ENCODE measurements around the gene DNAH2. TPM values are rescaled to one million over a fixed set of nuclear protein-coding genes. Genes with fewer than 3 reads are reported as not detected.

The DNAH2 gene
- total RNA-seq, 1 experiment from 2014 or later, result 0.13 TPM

- H3K9me3 ChIP-seq (ENCODE audit: control insufficient read depth, insufficient read depth, low read depth, low read length), result no peaks in the 10 kb centered on the region
- POLR2A ChIA-PET, result no interaction called here
- in situ Hi-C loops (cut with HindIII; ENCODE audit: low pct_unique_long_range_greater_than_20kb, low sequenced_read_pairs) (no loop called here), intact Hi-C loops (cut with micrococcal nuclease; ENCODE audit: unreplicated experiment) (no loop called here)
- H3K4me1 ChIP-seq (ENCODE audit: control insufficient read depth, insufficient read depth, low read length), result peaks cover 1% of the 10 kb centered on the region
- H3K27me3 ChIP-seq (ENCODE audit: control insufficient read depth, insufficient read depth, low read length), result no peaks in the 10 kb centered on the region
- ATAC-seq (no peak), DNase-seq (ENCODE audit: low read depth, low spot score) (no peak)
- H3K27ac ChIP-seq (ENCODE audit: low read length), result no peak overlapping the region
- no peak for TF ChIP-seq POLR2AphosphoS5 (IDR thresholded peaks at IDR 0.05; ENCODE audit: low read depth, low read length)
- no peak for TF ChIP-seq TCF7L2 (IDR thresholded peaks at IDR 0.05; ENCODE audit: low read depth, low read length)
- TF ChIP-seq, protein P1, sequence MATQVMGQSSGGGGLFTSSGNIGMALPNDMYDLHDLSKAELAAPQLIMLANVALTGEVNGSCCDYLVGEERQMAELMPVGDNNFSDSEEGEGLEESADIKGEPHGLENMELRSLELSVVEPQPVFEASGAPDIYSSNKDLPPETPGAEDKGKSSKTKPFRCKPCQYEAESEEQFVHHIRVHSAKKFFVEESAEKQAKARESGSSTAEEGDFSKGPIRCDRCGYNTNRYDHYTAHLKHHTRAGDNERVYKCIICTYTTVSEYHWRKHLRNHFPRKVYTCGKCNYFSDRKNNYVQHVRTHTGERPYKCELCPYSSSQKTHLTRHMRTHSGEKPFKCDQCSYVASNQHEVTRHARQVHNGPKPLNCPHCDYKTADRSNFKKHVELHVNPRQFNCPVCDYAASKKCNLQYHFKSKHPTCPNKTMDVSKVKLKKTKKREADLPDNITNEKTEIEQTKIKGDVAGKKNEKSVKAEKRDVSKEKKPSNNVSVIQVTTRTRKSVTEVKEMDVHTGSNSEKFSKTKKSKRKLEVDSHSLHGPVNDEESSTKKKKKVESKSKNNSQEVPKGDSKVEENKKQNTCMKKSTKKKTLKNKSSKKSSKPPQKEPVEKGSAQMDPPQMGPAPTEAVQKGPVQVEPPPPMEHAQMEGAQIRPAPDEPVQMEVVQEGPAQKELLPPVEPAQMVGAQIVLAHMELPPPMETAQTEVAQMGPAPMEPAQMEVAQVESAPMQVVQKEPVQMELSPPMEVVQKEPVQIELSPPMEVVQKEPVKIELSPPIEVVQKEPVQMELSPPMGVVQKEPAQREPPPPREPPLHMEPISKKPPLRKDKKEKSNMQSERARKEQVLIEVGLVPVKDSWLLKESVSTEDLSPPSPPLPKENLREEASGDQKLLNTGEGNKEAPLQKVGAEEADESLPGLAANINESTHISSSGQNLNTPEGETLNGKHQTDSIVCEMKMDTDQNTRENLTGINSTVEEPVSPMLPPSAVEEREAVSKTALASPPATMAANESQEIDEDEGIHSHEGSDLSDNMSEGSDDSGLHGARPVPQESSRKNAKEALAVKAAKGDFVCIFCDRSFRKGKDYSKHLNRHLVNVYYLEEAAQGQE (IDR thresholded peaks at IDR 0.05; ENCODE audit: insufficient read depth in 1 of 2, low read depth in 2 of 2, low read length in 1 of 2), result no peak
- TF ChIP-seq, protein P2, sequence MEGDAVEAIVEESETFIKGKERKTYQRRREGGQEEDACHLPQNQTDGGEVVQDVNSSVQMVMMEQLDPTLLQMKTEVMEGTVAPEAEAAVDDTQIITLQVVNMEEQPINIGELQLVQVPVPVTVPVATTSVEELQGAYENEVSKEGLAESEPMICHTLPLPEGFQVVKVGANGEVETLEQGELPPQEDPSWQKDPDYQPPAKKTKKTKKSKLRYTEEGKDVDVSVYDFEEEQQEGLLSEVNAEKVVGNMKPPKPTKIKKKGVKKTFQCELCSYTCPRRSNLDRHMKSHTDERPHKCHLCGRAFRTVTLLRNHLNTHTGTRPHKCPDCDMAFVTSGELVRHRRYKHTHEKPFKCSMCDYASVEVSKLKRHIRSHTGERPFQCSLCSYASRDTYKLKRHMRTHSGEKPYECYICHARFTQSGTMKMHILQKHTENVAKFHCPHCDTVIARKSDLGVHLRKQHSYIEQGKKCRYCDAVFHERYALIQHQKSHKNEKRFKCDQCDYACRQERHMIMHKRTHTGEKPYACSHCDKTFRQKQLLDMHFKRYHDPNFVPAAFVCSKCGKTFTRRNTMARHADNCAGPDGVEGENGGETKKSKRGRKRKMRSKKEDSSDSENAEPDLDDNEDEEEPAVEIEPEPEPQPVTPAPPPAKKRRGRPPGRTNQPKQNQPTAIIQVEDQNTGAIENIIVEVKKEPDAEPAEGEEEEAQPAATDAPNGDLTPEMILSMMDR (IDR thresholded peaks at IDR 0.05), result no peak
- TF ChIP-seq SIN3A (IDR thresholded peaks at IDR 0.05; ENCODE audit: borderline replicate concordance, insufficient read depth, low read depth, low read length), result no peak
- no peaks in the 10 kb centered on the region for H3K36me3 ChIP-seq (ENCODE audit: control insufficient read depth, insufficient read depth, low read length)
- BruUV-seq (replicated peaks), result no TSS peak
- no peak overlapping the region for H3K4me3 ChIP-seq (ENCODE audit: low read depth in 2 of 2, low read length in 2 of 2)
- CTCF ChIA-PET, result interaction anchor here (0.6 kb wide), 1 partner anchor 383 kb away, joined by 3 read pairs; no protein-coding TSS in a partner anchor
Observed at GRCh38 chr17:7721612-7722011, 4.1 kb downstream of the DNAH2 start.

GRCh38 chr17:7727886-7728285 is 10.3 kb downstream of the DNAH2 start:
- Histone ChIP-seq H3K4me3 (ENCODE audit: low read depth in 2 of 2, low read length in 2 of 2) (no peak overlapping the region), H3K27me3 (ENCODE audit: control insufficient read depth, insufficient read depth, low read length) (no peaks in the 10 kb centered on the region), H3K27ac (ENCODE audit: low read length) (no peak overlapping the region), H3K9me3 (ENCODE audit: control insufficient read depth, insufficient read depth, low read depth, low read length) (no peaks in the 10 kb centered on the region), H3K4me1 (ENCODE audit: control insufficient read depth, insufficient read depth, low read length) (no peaks in the 10 kb centered on the region), H3K36me3 (ENCODE audit: control insufficient read depth, insufficient read depth, low read length) (no peaks in the 10 kb centered on the region)
- in situ Hi-C loops (cut with HindIII; ENCODE audit: low pct_unique_long_range_greater_than_20kb, low sequenced_read_pairs) (no loop called here), intact Hi-C loops (cut with micrococcal nuclease; ENCODE audit: unreplicated experiment) (no loop called here)
- BruUV-seq (replicated peaks), result no TSS peak
- TF ChIP-seq, protein P1 (IDR thresholded peaks at IDR 0.05; ENCODE audit: insufficient read depth in 1 of 2, low read depth in 2 of 2, low read length in 1 of 2), result no peak
- TF ChIP-seq TCF7L2 (IDR thresholded peaks at IDR 0.05; ENCODE audit: low read depth, low read length), result no peak
- no peak for TF ChIP-seq POLR2AphosphoS5 (IDR thresholded peaks at IDR 0.05; ENCODE audit: low read depth, low read length)
- TF ChIP-seq SIN3A (IDR thresholded peaks at IDR 0.05; ENCODE audit: borderline replicate concordance, insufficient read depth, low read depth, low read length), result no peak
- TF ChIP-seq, protein P2 (IDR thresholded peaks at IDR 0.05), result no peak
- DNase-seq (ENCODE audit: low read depth, low spot score) (no peak), ATAC-seq (no peak)
- CTCF ChIA-PET, result no interaction called here
- POLR2A ChIA-PET, result no interaction called here
